GM12872 (cell line): ENCODE data around the gene HSPA1A.

ENCODE experiments used
- CTCF ChIP-seq: IDR thresholded peaks from 3 replicates; pipeline ENCODE4 v1.5.1; 2011; ENCODE audit warnings: low read depth, mild to moderate bottlenecking, low read length, moderate library complexity; ENCODE audit not compliant: insufficient read depth

The HSPA1A gene

GRCh38 chr6:31836474-31837368, 21.4 kb downstream of the HSPA1A start:
- peak; percentile 9; the same call in 1 of the 3 replicates for TF ChIP-seq CTCF

- no peak for TF ChIP-seq CTCF
Observed at GRCh38 chr6:31837369-31838113, 22.2 kb downstream of the HSPA1A start.

- no peak for TF ChIP-seq CTCF
Observed at GRCh38 chr6:31838968-31839367, 23.6 kb downstream of the HSPA1A start.

- TF ChIP-seq CTCF: no peak
Observed at GRCh38 chr6:31842053-31842452, 26.7 kb downstream of the HSPA1A start.

- TF ChIP-seq CTCF: no peak
Observed at GRCh38 chr6:31844507-31844906, 29.2 kb downstream of the HSPA1A start.

- TF ChIP-seq CTCF: no peak
Observed at GRCh38 chr6:31847276-31847978, 32.1 kb downstream of the HSPA1A start.
